ENCODE measurements around the gene TRIM69. TPM values are rescaled to one million over a fixed set of nuclear protein-coding genes. Genes with fewer than 3 reads are reported as not detected.

The TRIM69 gene
- total and polyA plus RNA-seq, 2 donors (not counting 1 experiment from before 2014, with no cell fraction given) = 12.9 to 30.8 TPM

GRCh38 chr15:44715797-44716334 lies 20.5 kb upstream of the TRIM69 start:
- Histone ChIP-seq H3K27ac (ENCODE audit: low read length in 2 of 2) (peak overlapping the region in 1 of 2 donors; percentile 99), H3K27me3 (replicated peaks in 1 of 4; ENCODE audit: control extremely low read depth in 1 of 4, control insufficient read depth in 3 of 4, insufficient read depth in 4 of 4, low read length in 3 of 4) (no peaks in the 10 kb centered on the region), H3K4me3 (ENCODE audit: control extremely low read depth in 1 of 5, extremely low read depth in 1 of 5, insufficient read depth in 1 of 5, low read depth in 2 of 5, low read length in 4 of 5) (peak overlapping the region in 2 of 5 experiments; percentile 100), H3K4me1 (ENCODE audit: control insufficient read depth in 2 of 2, insufficient read depth in 2 of 2, low read length in 2 of 2) (peaks cover 65 to 67% of the 10 kb centered on the region in 2 donors), H3K9ac (ENCODE audit: low read length) (peak overlapping the region; percentile 99), H3K4me2 (replicated peaks; ENCODE audit: low read depth, low read length, poor library complexity, severe bottlenecking) (peak overlapping the region; percentile 76), H4K20me1 (ENCODE audit: control insufficient read depth, insufficient read depth, low read length, poor library complexity, severe bottlenecking) (peaks cover 85% of the 10 kb centered on the region), H3K36me3 (replicated peaks in 1 of 2; ENCODE audit: control extremely low read depth in 1 of 2, control insufficient read depth in 1 of 2, extremely low read depth in 1 of 2, insufficient read depth in 2 of 2, low read length in 1 of 2) (peaks cover 10 to 79% of the 10 kb centered on the region in 2 experiments), H3K9me3 (ENCODE audit: control extremely low read depth in 1 of 3, control insufficient read depth in 2 of 3, insufficient read depth in 1 of 3, low read length in 2 of 3) (no peaks in the 10 kb centered on the region), H3K79me2 (ENCODE audit: control insufficient read depth, insufficient read depth, low read length) (peaks cover 80% of the 10 kb centered on the region), H2AFZ (ENCODE audit: insufficient read depth, low read depth, low read length, poor library complexity, severe bottlenecking) (no peak overlapping the region)
- Mint-ChIP-seq H3K9me3 (ENCODE audit: insufficient read depth) (no peaks in the 10 kb centered on the region), H3K4me1 (peaks cover 66% of the 10 kb centered on the region), H3K27me3 (no peaks in the 10 kb centered on the region), H3K27ac (peak overlapping the region; percentile 73), H3K4me3 (peak overlapping the region; percentile 89)
- POLR2A ChIA-PET = interaction anchor here (14.3 to 34.6 kb wide), 2 partner anchors 13 to 48 kb away, joined by 759 to 819 read pairs; partner anchors contain the start of genes SPG11 and TRIM69
- CTCF ChIA-PET = interaction anchor here (0.6 to 15.6 kb wide), 3 partner anchors 17 to 78 kb away, joined by 4 to 529 read pairs (median 353); partner anchors contain the start of genes SPG11 and TRIM69
- intact Hi-C loops (cut with micrococcal nuclease) = no loop called here
- no peak for ATAC-seq (ENCODE audit: low read depth)
- no CpG with 5 or more reads among the region's 2 CpGs for WGBS (ENCODE audit: insufficient coverage)
- no peak for DNase-seq
- no peak for TF ChIP-seq EZH2 (IDR thresholded peaks at IDR 0.05; ENCODE audit: borderline replicate concordance, insufficient read depth, low read depth, low read length, poor library complexity, severe bottlenecking)
- no peak for TF ChIP-seq CTCF (IDR thresholded peaks at IDR 0.05)

DNA sequence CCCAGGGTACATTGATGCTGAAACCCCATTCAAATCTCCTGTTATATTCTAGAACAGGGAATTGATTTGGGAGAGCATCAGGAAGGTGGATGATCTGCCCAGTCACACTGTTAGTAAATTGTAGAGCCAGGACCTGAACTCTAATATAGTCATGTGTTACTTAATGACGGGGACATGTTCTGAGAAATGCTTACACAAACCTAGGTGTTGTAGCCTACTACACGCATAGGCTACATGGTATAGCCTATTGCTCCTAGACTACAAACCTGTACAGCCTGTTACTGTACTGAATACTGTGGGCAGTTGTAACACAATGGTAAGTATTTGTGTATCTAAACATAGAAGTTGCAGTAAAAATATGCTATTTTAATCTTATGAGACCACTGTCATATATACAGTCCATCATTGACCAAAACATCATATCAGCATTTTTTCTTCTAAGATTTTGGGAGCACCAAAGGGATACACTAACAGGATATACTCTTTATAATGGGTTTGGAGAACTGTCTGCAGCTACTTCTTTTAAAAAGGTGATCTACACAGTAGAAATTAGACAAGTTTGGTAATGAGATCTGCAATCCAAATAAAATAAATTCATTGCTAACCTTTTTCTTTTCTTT lies 19.2 kb upstream of the TRIM69 start:
- no peaks in the 10 kb centered on the region for H3K9me3 Mint-ChIP-seq (ENCODE audit: insufficient read depth)
- Histone ChIP-seq H3K4me2 (replicated peaks; ENCODE audit: low read depth, low read length, poor library complexity, severe bottlenecking) (peak overlapping the region; percentile 76), H3K27me3 (replicated peaks in 1 of 4; ENCODE audit: control extremely low read depth in 1 of 4, control insufficient read depth in 3 of 4, insufficient read depth in 4 of 4, low read length in 3 of 4) (no peaks in the 10 kb centered on the region), H2AFZ (ENCODE audit: insufficient read depth, low read depth, low read length, poor library complexity, severe bottlenecking) (no peak overlapping the region), H3K79me2 (ENCODE audit: control insufficient read depth, insufficient read depth, low read length) (peaks cover 77% of the 10 kb centered on the region), H3K27ac (ENCODE audit: low read length in 2 of 2) (peak overlapping the region in 1 of 2 donors; percentile 99), H4K20me1 (ENCODE audit: control insufficient read depth, insufficient read depth, low read length, poor library complexity, severe bottlenecking) (peaks cover 78% of the 10 kb centered on the region), H3K9ac (ENCODE audit: low read length) (no peak overlapping the region), H3K4me1 (ENCODE audit: control insufficient read depth in 2 of 2, insufficient read depth in 2 of 2, low read length in 2 of 2) (peaks cover 77 to 79% of the 10 kb centered on the region in 2 donors), H3K9me3 (ENCODE audit: control extremely low read depth in 1 of 3, control insufficient read depth in 2 of 3, insufficient read depth in 1 of 3, low read length in 2 of 3) (no peaks in the 10 kb centered on the region), H3K36me3 (replicated peaks in 1 of 2; ENCODE audit: control extremely low read depth in 1 of 2, control insufficient read depth in 1 of 2, extremely low read depth in 1 of 2, insufficient read depth in 2 of 2, low read length in 1 of 2) (peaks cover 10 to 75% of the 10 kb centered on the region in 2 experiments), H3K4me3 (ENCODE audit: control extremely low read depth in 1 of 5, extremely low read depth in 1 of 5, insufficient read depth in 1 of 5, low read depth in 2 of 5, low read length in 4 of 5) (no peak overlapping the region)
- no CpG with 5 or more reads among the region's 2 CpGs for WGBS (ENCODE audit: insufficient coverage)
- POLR2A ChIA-PET = interaction anchor here (0.6 to 34.6 kb wide), 3 partner anchors 12 to 125 kb away, joined by 6 to 819 read pairs (median 759); partner anchors contain the start of genes SPG11 and TRIM69
- no peaks in the 10 kb centered on the region for H3K27me3 Mint-ChIP-seq
- no peak for TF ChIP-seq EZH2 (IDR thresholded peaks at IDR 0.05; ENCODE audit: borderline replicate concordance, insufficient read depth, low read depth, low read length, poor library complexity, severe bottlenecking)
- TF ChIP-seq CTCF (IDR thresholded peaks at IDR 0.05) = no peak
- peak overlapping the region; percentile 27 for H3K27ac Mint-ChIP-seq
- H3K4me3 Mint-ChIP-seq = peak overlapping the region; percentile 51
- DNase-seq = no peak
- no peak for ATAC-seq (ENCODE audit: low read depth)
- H3K4me1 Mint-ChIP-seq = peaks cover 77% of the 10 kb centered on the region
- intact Hi-C loops (cut with micrococcal nuclease) = no loop called here
- CTCF ChIA-PET = interaction anchor here (10.4 to 15.6 kb wide), 2 partner anchors 15 to 51 kb away, joined by 353 to 529 read pairs; partner anchors contain the start of genes SPG11 and TRIM69
